Left ventricle myocardium inferior (tissue), 1 donor: ENCODE measurements around the gene AATK. TPM values are rescaled to one million over a fixed set of nuclear protein-coding genes. Genes with fewer than 3 reads are reported as not detected.
A peak's percentile ranks its signal among the peaks of the same experiment; 100 is the strongest.

Source experiments
- DNase-seq: peaks from one replicate; pipeline ENCODE4 v3.0.0-alpha.2; 2020
- H3K27ac ChIP-seq: fragments of 200-600 bp; replicated peaks from 2 replicates; pipeline ENCODE4 v1.8.0; 2021
- H3K27me3 ChIP-seq: fragments of 200-600 bp; 2 replicates; pipeline ENCODE4 v1.8.0; 2021; ENCODE audit warnings: low read depth
- H3K36me3 ChIP-seq: fragments of 200-600 bp; 2 replicates; pipeline ENCODE4 v1.8.0; 2021
- H3K4me1 ChIP-seq: fragments of 200-600 bp; 2 replicates; pipeline ENCODE4 v1.8.0; 2021
- H3K4me3 ChIP-seq: fragments of 200-600 bp; 2 replicates; pipeline ENCODE4 v1.8.0; 2021; ENCODE audit warnings: mild to moderate bottlenecking, moderate library complexity
- H3K9me3 ChIP-seq: fragments of 200-600 bp; replicated peaks from 2 replicates; pipeline ENCODE4 v1.8.0; 2021
- intact Hi-C: fragments of 100-400 bp; cut with micrococcal nuclease; formaldehyde crosslinking; loops from one replicate; pipeline ENCODE4 v1.11.0; 2022
- microRNA-seq: library from miRNA; unstranded; fragments of <30 nt; microRNA quantifications from one replicate; pipeline ENCODE4 v1.2.0, GENCODE V29; 2020
- total RNA-seq: library from RNA; stranded (reverse); fragmentation: NEBNext Ultra II Directional; extraction: Animal tissue kit (Norgen Biotek cat#: 25700); gene quantifications from one replicate; pipeline ENCODE4 v1.2.1, GENCODE V29; 2021
- TF ChIP-seq, protein P1 (sequence below): fragments of 200-600 bp; IDR thresholded peaks from 2 replicates; pipeline ENCODE4 v1.8.0; 2021; ENCODE audit warnings: antibody characterized with exemption, mild to moderate bottlenecking, borderline replicate concordance
- donor health status: DM: no; HTN: yes; CAD: no; lungs with severe emphysema.

Gene AATK
- total RNA-seq, 1 donor from 2014 or later, result 2.3 TPM

DNA sequence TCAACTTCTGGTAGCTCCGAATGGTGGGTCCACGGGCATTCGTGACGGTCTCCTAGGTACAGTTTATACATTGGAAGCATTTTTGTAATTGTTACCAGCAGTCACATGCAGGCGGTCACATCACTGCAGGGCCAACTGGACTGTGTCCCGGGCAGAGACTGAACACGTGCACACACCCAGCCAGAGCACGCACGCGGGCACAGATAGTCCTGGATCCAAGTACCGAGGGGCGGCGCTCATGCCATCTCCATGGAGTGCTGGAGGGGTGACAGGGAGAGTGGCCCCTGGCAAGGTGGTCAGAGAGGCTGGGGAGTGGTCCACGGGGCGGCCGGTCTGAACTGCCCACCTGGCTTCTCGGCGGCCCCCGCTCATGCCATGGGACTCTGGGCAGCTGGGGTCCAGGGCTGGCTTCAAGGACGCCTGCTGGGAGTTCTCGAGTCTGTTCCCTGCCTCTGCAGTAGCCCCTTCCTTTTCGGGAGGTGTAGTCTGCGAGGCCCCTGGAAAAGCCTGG lies 96.8 kb downstream of the AATK start:
- DNase-seq, result peak; percentile 53
- intact Hi-C loops, result no loop called here
- peak overlapping the region; percentile 72 for H3K27ac ChIP-seq

DNA sequence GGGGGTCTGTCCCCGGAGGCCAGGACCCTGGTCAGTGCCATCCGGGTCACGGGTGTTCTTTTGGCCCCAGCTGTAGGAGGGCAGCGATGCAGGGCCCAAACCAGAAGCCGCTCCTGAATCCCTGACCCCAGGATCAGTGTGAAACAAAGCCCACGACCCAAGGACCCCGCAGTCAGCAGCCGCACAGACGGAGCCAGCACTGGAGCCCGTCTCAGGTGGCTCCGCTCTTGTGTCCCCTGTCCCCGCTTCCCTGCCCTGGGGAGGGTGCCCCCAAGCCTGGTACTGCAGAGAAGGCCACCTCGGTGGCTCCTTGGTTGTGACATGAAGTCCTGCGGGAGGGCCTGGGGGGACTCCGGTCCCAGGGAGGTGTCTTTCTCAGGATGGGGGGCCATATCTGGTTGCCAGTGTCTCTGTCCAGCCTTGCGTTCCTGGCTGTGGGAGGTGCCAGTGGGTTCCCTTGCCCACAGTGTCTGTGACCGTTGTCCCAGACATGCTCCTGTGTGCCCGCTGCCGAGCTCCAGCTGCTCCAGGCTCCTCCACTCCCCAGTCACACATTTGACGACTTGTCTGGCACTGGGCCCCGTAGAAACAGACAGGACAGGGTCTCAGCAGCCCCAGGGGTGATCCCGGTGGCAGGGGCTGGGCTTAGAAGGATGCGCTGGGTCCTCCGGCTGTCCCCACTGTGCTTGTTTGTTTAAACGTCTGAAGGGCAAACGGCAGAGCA lies 97.4 kb downstream of the AATK start:
- H3K36me3 ChIP-seq, result peaks cover 7% of the 10 kb centered on the region
- TF ChIP-seq, protein P1, sequence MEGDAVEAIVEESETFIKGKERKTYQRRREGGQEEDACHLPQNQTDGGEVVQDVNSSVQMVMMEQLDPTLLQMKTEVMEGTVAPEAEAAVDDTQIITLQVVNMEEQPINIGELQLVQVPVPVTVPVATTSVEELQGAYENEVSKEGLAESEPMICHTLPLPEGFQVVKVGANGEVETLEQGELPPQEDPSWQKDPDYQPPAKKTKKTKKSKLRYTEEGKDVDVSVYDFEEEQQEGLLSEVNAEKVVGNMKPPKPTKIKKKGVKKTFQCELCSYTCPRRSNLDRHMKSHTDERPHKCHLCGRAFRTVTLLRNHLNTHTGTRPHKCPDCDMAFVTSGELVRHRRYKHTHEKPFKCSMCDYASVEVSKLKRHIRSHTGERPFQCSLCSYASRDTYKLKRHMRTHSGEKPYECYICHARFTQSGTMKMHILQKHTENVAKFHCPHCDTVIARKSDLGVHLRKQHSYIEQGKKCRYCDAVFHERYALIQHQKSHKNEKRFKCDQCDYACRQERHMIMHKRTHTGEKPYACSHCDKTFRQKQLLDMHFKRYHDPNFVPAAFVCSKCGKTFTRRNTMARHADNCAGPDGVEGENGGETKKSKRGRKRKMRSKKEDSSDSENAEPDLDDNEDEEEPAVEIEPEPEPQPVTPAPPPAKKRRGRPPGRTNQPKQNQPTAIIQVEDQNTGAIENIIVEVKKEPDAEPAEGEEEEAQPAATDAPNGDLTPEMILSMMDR, result no peak
- peak overlapping the region; percentile 72 for H3K27ac ChIP-seq
- peaks cover 50% of the 10 kb centered on the region for H3K4me1 ChIP-seq
- intact Hi-C loops, result no loop called here
- no peak overlapping the region for H3K4me3 ChIP-seq
- H3K27me3 ChIP-seq, result no peaks in the 10 kb centered on the region
- H3K9me3 ChIP-seq, result no peaks in the 10 kb centered on the region
- no peak for DNase-seq

More for the DNA sequence above, 96.8 kb downstream of the AATK start:
- no peaks in the 10 kb centered on the region for H3K9me3 ChIP-seq
- no peaks in the 10 kb centered on the region for H3K27me3 ChIP-seq
- H3K4me3 ChIP-seq, result no peak overlapping the region
- TF ChIP-seq, protein P1, result no peak
- peaks cover 44% of the 10 kb centered on the region for H3K4me1 ChIP-seq
- peaks cover 7% of the 10 kb centered on the region for H3K36me3 ChIP-seq

DNA sequence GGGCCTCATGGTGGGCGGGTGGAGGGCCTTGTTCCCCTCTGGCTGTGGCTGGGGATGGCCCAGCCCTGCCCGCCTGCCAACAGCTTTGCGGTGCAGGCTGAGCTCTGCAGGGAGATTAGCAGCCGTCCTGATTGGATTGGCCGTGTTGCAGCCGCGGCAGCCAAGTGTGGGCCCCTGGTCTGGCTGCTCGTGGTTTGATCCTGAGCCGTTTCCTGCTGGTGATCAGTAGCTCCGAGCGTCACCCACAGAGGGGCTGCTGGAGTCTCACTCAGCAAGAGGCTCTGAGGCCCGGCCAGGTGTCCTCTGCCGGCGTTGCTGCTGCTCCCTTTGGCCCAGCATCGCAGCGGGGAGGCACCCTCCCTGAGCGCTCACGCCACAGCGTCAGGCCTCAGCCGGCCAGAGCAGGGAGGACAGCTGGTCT lies 98.6 kb downstream of the AATK start:
- Histone ChIP-seq H3K36me3 (peaks cover 7% of the 10 kb centered on the region), H3K4me3 (no peak overlapping the region), H3K27me3 (no peaks in the 10 kb centered on the region), H3K27ac (no peak overlapping the region), H3K9me3 (no peaks in the 10 kb centered on the region), H3K4me1 (peaks cover 62% of the 10 kb centered on the region)
- no peak for DNase-seq
- intact Hi-C loops, result no loop called here
- TF ChIP-seq, protein P1, result no peak

Small RNA genes within 50 kb of the gene (microRNA-seq; reads per million reads assigned to microRNA genes)
- gene MIR1250 (1.2 reads per million), gene MIR3065 (not detected), gene MIR338 (not detected), gene MIR657 (not detected)

Other genes starting within 250 kb of the AATK start
- gene CHMP6, start 174.4 kb downstream of the AATK start, total RNA-seq, result 15.9 TPM
- 27.9 TPM for gene BAIAP2, start 131.1 kb downstream of the AATK start, total RNA-seq
- not detected for gene PVALEF, start 714 bp downstream of the AATK start, total RNA-seq
- 7.6 TPM for gene CEP131, start 56.7 kb upstream of the AATK start, total RNA-seq
- gene TEPSIN, start 72.8 kb upstream of the AATK start, total RNA-seq, result 15.9 TPM
- 61.5 TPM for gene NDUFAF8, start 73.1 kb upstream of the AATK start, total RNA-seq
- 50.1 TPM for gene SLC38A10, start 129.1 kb upstream of the AATK start, total RNA-seq
- 7.3 TPM for gene BAHCC1, start 229.2 kb upstream of the AATK start, total RNA-seq